ENCODE results near the gene TKFC. TPM values are rescaled to one million over a fixed set of nuclear protein-coding genes. Genes with fewer than 3 reads are reported as not detected.

TKFC gene
- polyA plus RNA-seq, 1 of the 3 experiments (the other 2 are of a cell fraction), result 72.0 TPM

GRCh38 chr11:61362542-61362875 is 29.5 kb downstream of the TKFC start:
- no peaks in the 10 kb centered on the region for H3K9me3 ChIP-seq
- peak overlapping the region; percentile 97 for H3K9ac ChIP-seq
- CTCF ChIA-PET, result interaction anchor here (1.1 to 12.1 kb wide), 9 partner anchors 9 to 108 kb away, joined by 3 to 101 read pairs (median 5); partner anchors contain the start of gene TMEM216
- H3K4me2 ChIP-seq, result peak overlapping the region; percentile 98
- DNase-seq, result peak; percentile 53
- 0% methylated on average over 12 of the region's 12 CpGs for WGBS (ENCODE audit: low lambda C conversion rate)
- TF ChIP-seq MXI1 (IDR thresholded peaks at IDR 0.05; ENCODE audit: low read depth, low read length) (no peak), POLR2AphosphoS5 (IDR thresholded peaks at IDR 0.05; ENCODE audit: low read depth, low read length) (no peak), FOXM1 (IDR thresholded peaks at IDR 0.05; ENCODE audit: low read depth) (no peak), SMC3 (IDR thresholded peaks at IDR 0.05; ENCODE audit: low read depth, low read length) (no peak), MEF2A (IDR thresholded peaks at IDR 0.05; ENCODE audit: borderline replicate concordance, low read depth) (no peak), SIN3A (IDR thresholded peaks at IDR 0.05; ENCODE audit: borderline replicate concordance, low read depth, low read length) (no peak), USF2 (IDR thresholded peaks at IDR 0.05; ENCODE audit: borderline replicate concordance, low read depth, low read length) (no peak), JUND (IDR thresholded peaks at IDR 0.05) (no peak), ZBTB33 (IDR thresholded peaks at IDR 0.05; ENCODE audit: borderline replicate concordance, low read depth) (no peak), EP300 (IDR thresholded peaks at IDR 0.05; ENCODE audit: borderline replicate concordance in 1 of 2, low read depth in 1 of 2, low read length in 1 of 2) (no peak), YY1 (IDR thresholded peaks at IDR 0.05; ENCODE audit: low read depth) (no peak), TEAD4 (IDR thresholded peaks at IDR 0.05; ENCODE audit: borderline replicate concordance, insufficient read depth) (no peak), FOXJ3 (CRISPR knock-in tag; IDR thresholded peaks at IDR 0.05) (no peak), NFIC (IDR thresholded peaks at IDR 0.05; ENCODE audit: borderline replicate concordance) (no peak), RCOR1 (IDR thresholded peaks at IDR 0.05; ENCODE audit: low read length) (no peak)
- TF ChIP-seq, protein P1, sequence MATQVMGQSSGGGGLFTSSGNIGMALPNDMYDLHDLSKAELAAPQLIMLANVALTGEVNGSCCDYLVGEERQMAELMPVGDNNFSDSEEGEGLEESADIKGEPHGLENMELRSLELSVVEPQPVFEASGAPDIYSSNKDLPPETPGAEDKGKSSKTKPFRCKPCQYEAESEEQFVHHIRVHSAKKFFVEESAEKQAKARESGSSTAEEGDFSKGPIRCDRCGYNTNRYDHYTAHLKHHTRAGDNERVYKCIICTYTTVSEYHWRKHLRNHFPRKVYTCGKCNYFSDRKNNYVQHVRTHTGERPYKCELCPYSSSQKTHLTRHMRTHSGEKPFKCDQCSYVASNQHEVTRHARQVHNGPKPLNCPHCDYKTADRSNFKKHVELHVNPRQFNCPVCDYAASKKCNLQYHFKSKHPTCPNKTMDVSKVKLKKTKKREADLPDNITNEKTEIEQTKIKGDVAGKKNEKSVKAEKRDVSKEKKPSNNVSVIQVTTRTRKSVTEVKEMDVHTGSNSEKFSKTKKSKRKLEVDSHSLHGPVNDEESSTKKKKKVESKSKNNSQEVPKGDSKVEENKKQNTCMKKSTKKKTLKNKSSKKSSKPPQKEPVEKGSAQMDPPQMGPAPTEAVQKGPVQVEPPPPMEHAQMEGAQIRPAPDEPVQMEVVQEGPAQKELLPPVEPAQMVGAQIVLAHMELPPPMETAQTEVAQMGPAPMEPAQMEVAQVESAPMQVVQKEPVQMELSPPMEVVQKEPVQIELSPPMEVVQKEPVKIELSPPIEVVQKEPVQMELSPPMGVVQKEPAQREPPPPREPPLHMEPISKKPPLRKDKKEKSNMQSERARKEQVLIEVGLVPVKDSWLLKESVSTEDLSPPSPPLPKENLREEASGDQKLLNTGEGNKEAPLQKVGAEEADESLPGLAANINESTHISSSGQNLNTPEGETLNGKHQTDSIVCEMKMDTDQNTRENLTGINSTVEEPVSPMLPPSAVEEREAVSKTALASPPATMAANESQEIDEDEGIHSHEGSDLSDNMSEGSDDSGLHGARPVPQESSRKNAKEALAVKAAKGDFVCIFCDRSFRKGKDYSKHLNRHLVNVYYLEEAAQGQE (IDR thresholded peaks at IDR 0.05; ENCODE audit: low read depth, low read length), result no peak
- TF ChIP-seq, protein P2, sequence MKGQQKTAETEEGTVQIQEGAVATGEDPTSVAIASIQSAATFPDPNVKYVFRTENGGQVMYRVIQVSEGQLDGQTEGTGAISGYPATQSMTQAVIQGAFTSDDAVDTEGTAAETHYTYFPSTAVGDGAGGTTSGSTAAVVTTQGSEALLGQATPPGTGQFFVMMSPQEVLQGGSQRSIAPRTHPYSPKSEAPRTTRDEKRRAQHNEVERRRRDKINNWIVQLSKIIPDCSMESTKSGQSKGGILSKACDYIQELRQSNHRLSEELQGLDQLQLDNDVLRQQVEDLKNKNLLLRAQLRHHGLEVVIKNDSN (IDR thresholded peaks at IDR 0.05; ENCODE audit: borderline replicate concordance, low read depth), result no peak
- TF ChIP-seq, protein P3, sequence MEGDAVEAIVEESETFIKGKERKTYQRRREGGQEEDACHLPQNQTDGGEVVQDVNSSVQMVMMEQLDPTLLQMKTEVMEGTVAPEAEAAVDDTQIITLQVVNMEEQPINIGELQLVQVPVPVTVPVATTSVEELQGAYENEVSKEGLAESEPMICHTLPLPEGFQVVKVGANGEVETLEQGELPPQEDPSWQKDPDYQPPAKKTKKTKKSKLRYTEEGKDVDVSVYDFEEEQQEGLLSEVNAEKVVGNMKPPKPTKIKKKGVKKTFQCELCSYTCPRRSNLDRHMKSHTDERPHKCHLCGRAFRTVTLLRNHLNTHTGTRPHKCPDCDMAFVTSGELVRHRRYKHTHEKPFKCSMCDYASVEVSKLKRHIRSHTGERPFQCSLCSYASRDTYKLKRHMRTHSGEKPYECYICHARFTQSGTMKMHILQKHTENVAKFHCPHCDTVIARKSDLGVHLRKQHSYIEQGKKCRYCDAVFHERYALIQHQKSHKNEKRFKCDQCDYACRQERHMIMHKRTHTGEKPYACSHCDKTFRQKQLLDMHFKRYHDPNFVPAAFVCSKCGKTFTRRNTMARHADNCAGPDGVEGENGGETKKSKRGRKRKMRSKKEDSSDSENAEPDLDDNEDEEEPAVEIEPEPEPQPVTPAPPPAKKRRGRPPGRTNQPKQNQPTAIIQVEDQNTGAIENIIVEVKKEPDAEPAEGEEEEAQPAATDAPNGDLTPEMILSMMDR (IDR thresholded peaks at IDR 0.05), result no peak
- peak overlapping the region; percentile 68 to 71 for H3K4me3 ChIP-seq (ENCODE audit: low read depth in 2 of 2, low read length in 1 of 2)
- H3K27ac ChIP-seq (ENCODE audit: low read depth in 2 of 2, low read length in 1 of 2), result peak overlapping the region; percentile 98 to 99
- H2AFZ ChIP-seq (ENCODE audit: low read depth), result peak overlapping the region; percentile 69; the same call in 1 of the 2 replicates
- no peaks in the 10 kb centered on the region for H3K27me3 ChIP-seq (ENCODE audit: insufficient read depth)
- H3K4me1 ChIP-seq (ENCODE audit: control insufficient read depth in 1 of 2, insufficient read depth in 2 of 2, low read depth in 1 of 2, low read length in 1 of 2), result peaks cover 10 to 14% of the 10 kb centered on the region in 2 experiments; a peak in 3 of 4 replicates
- H3K36me3 ChIP-seq (replicated peaks in 1 of 2; ENCODE audit: control insufficient read depth in 1 of 2, insufficient read depth in 2 of 2, low read length in 1 of 2), result peaks cover 26 to 33% of the 10 kb centered on the region in 2 experiments
- H3K79me2 ChIP-seq (ENCODE audit: insufficient read depth), result peaks cover 49% of the 10 kb centered on the region
- H4K20me1 ChIP-seq (ENCODE audit: insufficient read depth), result no peaks in the 10 kb centered on the region
- H3F3A ChIP-seq (replicated peaks; ENCODE audit: insufficient read depth), result peaks cover 14% of the 10 kb centered on the region
- no peaks in the 10 kb centered on the region for H3K9me2 ChIP-seq
- POLR2A ChIA-PET, result interaction anchor here (0.8 to 3.9 kb wide), 17 partner anchors 8 to 430 kb away, joined by 3 to 57 read pairs (median 8); partner anchors contain the start of genes CPSF7, DDB1, FEN1 and SDHAF2
